HG02970 (cell line): Measurements from ENCODE around the gene STK11.

Experiments used
- ATAC-seq: cut with Tn5 transposase; IDR thresholded peaks from one replicate; pipeline ENCODE4 v1.9.1; 2021; ENCODE audit warnings: mild to moderate bottlenecking, moderate library complexity, moderate number of reproducible peaks; ENCODE audit not compliant: unreplicated experiment, low FRiP score

The STK11 gene

DNA sequence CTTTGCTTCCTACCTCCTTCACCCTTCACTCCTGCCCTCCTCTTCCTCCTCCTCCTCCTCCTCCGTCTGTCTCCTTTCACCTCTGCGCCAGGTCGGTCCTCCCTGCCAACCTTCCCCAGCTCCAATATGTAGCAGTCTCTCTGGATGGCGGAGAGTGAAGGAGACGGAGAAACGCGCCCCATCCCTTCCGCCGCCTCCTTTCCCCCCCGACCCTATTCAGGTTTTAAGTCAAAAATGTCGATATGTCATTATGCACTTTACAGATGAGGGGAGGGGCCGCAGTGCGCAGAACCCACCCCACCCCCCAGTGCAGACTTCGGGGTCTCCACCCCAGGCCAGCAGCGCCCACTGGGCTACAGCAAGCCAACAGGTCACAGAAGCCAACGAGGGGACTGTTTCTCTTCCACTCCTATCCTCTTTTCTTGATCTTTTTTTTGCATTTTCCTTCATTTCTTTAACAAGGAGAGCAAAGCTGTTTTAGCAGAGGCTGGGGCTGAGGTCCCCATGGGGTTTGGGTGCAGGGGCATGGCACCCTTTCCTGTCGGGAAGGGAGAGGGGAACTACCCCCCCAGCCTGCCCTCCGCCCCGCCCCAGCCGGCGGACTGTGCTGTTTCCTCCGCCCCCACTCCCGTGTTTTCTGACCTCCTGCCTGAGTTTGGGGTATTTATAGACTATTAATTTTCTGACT is 52.0 kb downstream of the STK11 start:
- ATAC-seq = no peak

GRCh38 chr19:1258163-1258492 is 52.5 kb downstream of the STK11 start:
- no peak for ATAC-seq

GRCh38 chr19:1258707-1259205 is 53.2 kb downstream of the STK11 start:
- no peak for ATAC-seq

- peak; percentile 31 for ATAC-seq
Measured at GRCh38 chr19:1259206-1259875, 53.8 kb downstream of the STK11 start.

DNA sequence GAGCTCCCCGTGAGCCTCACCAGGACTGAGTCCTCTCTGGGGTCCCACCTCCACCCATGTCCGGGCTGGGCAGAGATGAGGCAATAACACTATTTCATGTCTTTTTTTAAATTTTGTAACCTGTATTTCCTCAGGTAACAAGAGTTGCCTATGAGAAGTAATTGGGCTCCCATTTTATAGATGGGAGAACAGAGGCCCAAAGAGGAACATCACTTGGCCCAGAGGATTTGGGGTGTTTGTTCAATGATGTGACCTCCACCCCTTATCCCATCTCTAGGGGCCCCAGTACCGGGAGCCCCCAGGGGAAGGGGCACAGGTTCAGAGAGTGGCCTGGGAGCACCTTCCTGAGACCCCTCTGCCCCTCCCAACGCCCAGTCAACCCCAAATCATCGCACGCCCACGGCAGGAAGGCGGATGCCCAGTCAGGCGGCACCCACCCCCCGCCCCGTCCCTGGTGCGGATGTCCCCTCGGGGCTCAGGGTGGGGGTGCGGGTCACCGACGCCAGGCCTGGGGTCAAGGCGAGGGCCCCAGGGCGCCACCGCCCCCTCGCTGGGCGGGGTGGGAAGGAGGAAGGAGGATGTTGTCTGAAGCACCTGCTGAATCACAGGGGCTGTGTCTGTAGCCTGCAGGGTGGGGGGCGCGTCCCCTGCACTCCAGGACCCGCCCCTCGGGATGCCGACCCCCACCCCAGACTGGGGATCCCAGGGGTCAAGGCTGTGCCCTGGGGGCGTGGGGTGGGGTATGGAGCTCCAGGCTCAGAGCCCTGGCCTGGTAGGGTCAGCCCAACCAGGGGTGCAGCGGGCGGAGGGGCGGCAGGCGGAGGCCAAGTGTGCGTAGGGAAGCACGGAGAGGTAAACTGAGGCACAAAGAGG is 54.5 kb downstream of the STK11 start:
- peak; percentile 3 for ATAC-seq

DNA sequence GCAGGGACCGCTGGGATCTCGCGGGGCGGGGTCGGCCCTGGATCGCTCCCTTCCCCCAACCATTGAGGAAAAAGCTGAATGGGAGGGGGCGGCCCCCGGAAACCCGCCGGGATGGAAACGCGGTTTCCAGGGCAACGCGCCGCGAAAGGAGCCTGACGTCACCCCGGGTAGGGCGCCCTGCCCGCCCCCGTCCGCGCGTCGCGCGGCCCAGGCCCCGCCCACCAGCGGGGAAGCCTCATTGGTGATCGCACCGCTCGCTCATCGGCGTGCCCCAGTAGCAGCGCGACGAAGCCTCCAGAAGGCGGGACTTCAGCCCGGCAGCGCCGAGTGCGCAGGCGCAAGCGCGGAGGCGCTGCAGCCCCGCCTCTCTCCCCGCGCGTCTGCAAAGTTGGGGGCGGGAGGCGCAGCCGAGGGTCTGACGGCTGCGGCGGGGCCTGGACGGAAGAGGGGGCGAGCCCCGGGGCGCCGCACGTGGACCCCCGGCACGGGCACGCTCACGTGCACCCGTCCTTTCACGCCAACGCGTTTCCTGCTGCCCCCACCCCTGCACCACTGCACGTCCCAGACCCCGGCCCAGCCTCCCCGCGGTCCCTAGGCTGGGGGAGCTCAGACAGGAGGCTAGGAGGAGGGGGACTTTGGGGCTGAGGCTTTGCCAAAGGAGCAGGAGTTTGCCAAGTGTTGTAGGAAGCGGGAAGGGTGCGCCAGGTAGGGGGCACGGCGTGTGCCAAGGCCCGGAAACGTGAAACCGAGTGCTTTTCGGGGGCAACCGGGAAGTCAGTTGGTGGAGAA is 55.4 kb downstream of the STK11 start:
- ATAC-seq = peak; percentile 46

DNA sequence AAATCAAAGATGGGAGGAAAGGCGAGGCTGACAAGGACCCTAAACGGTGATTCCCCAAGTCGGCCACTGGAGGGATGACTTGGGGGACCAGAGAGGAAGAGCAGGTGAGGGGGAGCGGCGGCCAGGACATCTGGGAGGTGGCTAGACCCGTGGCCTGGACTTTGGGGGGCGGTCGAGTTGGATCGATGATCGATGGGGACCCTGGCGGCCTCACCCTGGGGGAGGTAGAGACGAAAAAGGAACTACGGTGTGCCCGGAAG is 55.9 kb downstream of the STK11 start:
- ATAC-seq = no peak

GRCh38 chr19:1261798-1262622 is 56.4 kb downstream of the STK11 start:
- no peak for ATAC-seq

GRCh38 chr19:1262623-1263123 is 57.1 kb downstream of the STK11 start:
- ATAC-seq = no peak

DNA sequence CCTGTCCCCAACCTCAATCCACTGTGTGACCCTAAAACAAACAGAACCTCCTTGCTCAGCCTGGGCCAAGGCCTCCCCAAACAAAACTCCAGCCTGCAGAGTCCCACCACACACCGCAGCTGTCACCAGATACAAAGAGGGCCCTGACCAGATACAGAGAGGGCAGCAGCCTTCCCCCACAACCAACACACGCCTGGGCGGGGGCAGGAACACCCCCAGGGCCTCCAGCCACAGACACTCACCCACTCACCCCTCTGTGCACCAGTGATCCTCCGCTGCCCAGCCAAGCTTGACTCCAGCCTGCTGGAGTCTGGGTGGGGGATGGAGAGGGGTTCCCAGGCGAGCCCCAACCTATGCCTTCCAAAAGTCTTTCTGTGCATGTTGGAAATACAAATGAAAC is 57.6 kb downstream of the STK11 start:
- no peak for ATAC-seq

- no peak for ATAC-seq
Measured at GRCh38 chr19:1264801-1265614, 59.4 kb downstream of the STK11 start.

GRCh38 chr19:1265615-1266128 is 60.1 kb downstream of the STK11 start:
- no peak for ATAC-seq

DNA sequence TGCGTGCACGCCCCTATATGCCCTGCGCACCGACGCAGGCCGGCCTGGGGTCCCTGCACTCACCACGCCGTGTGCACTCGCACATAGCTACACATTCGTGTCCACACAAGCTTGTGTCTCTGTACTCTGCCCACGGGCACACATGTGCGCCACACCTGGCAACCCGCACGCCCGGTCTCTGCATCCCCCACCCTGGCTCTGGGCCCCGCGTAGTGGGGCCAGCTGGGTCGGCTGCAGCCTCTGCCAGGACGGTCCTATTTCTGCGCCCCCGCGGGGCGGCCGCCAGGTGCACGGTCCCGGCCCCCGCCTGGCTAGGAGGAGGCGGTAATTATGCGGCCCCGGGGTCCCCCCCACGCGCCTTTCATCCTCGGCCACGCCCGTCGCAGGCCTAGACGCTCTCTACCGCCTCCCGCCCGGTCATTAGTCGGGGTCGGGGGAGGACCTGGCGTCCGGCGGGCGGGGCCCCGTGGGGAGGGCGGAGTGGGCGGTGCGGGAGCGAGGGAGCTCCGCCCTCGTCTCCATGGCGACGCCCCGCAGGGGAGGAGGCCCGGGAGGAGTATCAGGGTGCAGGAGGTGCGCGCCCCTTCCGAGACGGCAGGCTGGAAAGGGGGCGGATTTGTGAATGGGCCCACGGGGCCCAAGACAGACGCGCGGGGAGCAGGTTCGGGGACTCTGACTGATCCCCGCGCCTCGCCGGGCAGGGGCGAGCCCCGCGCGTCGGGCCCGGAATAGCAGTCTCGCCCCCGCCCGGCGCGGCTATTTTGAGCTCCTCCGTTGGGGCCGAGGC is 60.7 kb downstream of the STK11 start:
- ATAC-seq = peak; percentile 25

DNA sequence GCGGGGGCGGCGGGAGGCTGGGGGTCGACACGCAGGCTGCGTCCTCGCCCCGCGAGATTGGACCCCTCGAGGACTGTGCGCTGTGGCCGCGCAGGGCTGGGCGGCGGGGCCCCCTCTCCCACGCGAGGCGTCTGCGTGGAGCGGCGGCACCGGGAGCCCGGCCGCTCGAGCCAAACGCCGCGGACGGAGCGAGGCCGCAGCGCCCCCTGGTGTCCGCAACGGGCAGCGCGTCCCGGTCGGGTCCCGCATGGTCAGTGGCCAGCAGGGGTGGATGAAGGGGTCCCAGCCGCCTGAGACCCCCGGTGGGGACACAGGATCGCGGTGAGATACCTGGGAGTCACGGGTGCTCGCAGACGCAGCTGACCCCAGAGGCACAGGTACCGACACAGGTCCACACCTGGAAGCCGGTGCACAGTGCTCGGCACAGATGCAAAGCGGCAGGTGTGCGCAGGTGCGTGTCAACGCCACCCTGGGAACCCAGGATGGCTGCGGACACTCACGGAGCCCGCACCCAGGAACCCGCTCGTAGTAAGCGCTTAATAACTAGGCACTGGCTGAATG is 61.4 kb downstream of the STK11 start:
- peak; percentile 21 for ATAC-seq

DNA sequence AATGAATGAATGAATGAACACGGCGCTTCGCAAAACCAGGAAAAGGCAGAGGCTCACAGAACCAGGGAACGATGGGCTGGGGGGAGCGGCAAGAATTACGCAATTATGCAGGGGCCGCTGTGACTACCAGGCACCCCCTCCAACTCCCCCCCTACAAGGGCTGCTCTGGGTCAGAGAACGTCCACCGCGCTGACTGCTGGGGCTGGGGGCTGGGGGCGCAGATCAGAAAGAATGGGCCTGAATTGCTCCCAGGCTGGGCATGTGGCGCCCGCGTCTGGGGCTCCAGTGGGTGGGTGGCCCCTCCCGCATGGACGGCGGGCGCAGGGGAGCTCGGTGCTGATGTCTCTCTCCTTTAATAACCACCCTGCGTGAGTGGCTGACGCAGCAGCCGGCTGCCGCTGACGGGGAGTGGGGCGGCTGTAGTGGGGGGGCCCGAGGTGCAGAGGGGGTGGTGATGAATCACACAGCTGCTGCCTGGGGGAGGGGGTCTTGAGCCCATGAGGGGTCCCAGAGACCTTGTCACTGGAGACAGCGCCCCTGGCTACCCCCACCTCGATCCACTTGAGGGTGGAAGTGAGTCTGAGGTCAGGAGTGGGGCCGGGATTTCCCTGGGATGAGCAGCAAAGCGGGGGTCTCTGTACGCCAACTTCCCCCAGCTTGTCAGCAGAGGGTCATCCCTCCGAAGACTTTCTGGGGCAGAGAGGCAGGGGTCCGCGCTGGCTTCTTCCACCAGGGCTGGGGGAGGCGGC is 62.1 kb downstream of the STK11 start:
- no peak for ATAC-seq

DNA sequence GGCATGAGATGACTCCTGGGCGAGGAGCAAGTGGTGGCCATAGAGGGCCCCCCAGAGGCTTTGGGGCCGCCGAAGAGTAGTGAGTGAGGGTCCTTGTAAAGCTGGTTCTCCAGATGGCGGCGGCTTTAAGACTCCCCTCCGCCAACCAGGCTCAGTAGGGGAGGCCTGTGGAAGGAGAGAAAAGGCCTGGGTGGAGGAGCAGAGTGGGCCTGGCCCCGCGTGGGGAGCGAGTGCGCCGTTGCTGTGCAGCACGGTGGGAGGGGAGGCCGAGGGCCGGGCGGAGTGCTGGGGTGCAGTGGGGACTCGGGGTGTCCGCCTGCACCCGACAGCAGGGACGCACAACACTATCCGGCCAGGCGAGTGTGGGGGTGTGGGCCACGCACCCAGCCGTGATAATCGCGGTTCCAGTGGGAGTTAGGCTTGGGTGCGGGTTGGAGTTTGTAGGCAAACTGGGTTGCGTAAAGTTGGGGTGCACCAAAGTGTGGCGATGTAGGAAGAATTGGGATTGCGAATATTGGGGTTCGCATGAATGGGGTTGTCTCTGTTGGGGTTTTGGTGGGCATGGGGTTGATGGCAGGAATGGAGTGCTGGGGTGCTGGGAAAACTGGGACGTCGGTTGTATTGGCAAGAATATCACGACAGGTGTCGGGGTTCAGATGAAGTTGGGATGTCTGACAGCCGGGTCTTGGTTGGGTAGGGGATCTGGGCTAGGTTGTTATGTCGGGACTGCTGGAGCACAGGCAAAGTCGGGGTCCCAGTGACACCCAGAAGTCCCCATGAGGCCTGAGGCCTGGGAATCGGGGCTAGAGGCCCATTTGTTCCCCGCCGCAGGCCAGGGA is 62.9 kb downstream of the STK11 start:
- no peak for ATAC-seq
